ENCODE data around the gene MUC3A. TPM values are rescaled to one million over a fixed set of nuclear protein-coding genes. Genes with fewer than 3 reads are reported as not detected.
A peak's percentile ranks its signal among the peaks of the same experiment; 100 is the strongest.

Gene MUC3A
- total RNA-seq, 4 donors from 2014 or later, result under 0.01 to 0.23 TPM; not detected in 2

- no peaks in the 10 kb centered on the region for H3K4me1 ChIP-seq
- intact Hi-C loops (cut with DNase I), result no loop called here
- TF ChIP-seq EP300 (IDR thresholded peaks at IDR 0.05) (no peak), POLR2A (IDR thresholded peaks at IDR 0.05; ENCODE audit: low read depth) (no peak), CTCF (IDR thresholded peaks at IDR 0.05) (no peak), POLR2AphosphoS5 (IDR thresholded peaks at IDR 0.05) (no peak)
- H3K27ac ChIP-seq (replicated peaks in 1 of 4), result no peak overlapping the region
- peaks cover 0 to 4% (median 0%) of the 10 kb centered on the region in 4 donors for H3K9me3 ChIP-seq
- H3K36me3 ChIP-seq, result no peaks in the 10 kb centered on the region
- H3K27me3 ChIP-seq, result peaks cover 0 to 71% (median 8%) of the 10 kb centered on the region in 4 donors
- no peak for DNase-seq (ENCODE audit: extremely low spot score)
- 68% methylated on average over 15 of the region's 15 CpGs for WGBS
- H3K4me3 ChIP-seq, result no peak overlapping the region
Observed at GRCh38 chr7:100951888-100952560, 2.7 kb downstream of the MUC3A start.

- DNase-seq (ENCODE audit: extremely low spot score), result no peak
- Histone ChIP-seq H3K4me1 (no peaks in the 10 kb centered on the region), H3K36me3 (no peaks in the 10 kb centered on the region), H3K9me3 (peaks cover 0 to 10% (median 0%) of the 10 kb centered on the region in 4 donors), H3K27me3 (peaks cover 0 to 74% (median 8%) of the 10 kb centered on the region in 4 donors), H3K27ac (replicated peaks in 1 of 4) (no peak overlapping the region), H3K4me3 (no peak overlapping the region)
- intact Hi-C loops (cut with DNase I), result no loop called here
- TF ChIP-seq POLR2AphosphoS5 (IDR thresholded peaks at IDR 0.05), result no peak
- no peak for TF ChIP-seq POLR2A (IDR thresholded peaks at IDR 0.05; ENCODE audit: low read depth)
- TF ChIP-seq CTCF (IDR thresholded peaks at IDR 0.05), result no peak
- TF ChIP-seq EP300 (IDR thresholded peaks at IDR 0.05), result no peak
- 46% methylated on average over 2 of the region's 2 CpGs for WGBS
Observed at GRCh38 chr7:100952641-100953040, 3.3 kb downstream of the MUC3A start.

GRCh38 chr7:100957832-100958421, 8.6 kb downstream of the MUC3A start:
- peaks cover 0 to 59% (median 0%) of the 10 kb centered on the region in 4 donors for H3K27me3 ChIP-seq
- peak; percentile 97 for DNase-seq (ENCODE audit: extremely low spot score)
- 57% methylated on average over 12 of the region's 12 CpGs for WGBS
- H3K9me3 ChIP-seq, result peaks cover 0 to 14% (median 0%) of the 10 kb centered on the region in 4 donors
- H3K4me1 ChIP-seq, result no peaks in the 10 kb centered on the region
- H3K36me3 ChIP-seq, result no peaks in the 10 kb centered on the region
- no peak overlapping the region for H3K4me3 ChIP-seq
- intact Hi-C loops (cut with DNase I), result no loop called here
- TF ChIP-seq CTCF (IDR thresholded peaks at IDR 0.05) (no peak), POLR2AphosphoS5 (IDR thresholded peaks at IDR 0.05) (no peak), EP300 (IDR thresholded peaks at IDR 0.05) (no peak), POLR2A (IDR thresholded peaks at IDR 0.05; ENCODE audit: low read depth) (no peak)
- H3K27ac ChIP-seq (replicated peaks in 1 of 4), result no peak overlapping the region

DNA sequence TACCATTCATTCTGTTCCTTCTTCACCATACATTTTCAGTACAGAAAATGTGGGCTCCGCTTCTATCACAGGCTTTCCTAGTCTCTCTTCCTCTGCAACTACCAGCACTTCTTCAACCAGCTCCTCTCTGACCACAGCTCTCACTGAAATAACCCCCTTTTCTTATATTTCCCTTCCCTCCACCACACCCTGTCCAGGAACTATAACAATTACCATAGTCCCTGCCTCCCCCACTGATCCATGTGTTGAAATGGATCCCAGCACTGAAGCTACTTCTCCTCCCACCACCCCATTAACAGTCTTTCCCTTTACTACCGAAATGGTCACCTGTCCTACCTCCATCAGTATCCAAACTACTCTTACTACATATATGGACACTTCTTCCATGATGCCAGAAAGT, 10.6 kb downstream of the MUC3A start:
- peaks cover 0 to 14% (median 0%) of the 10 kb centered on the region in 4 donors for H3K9me3 ChIP-seq
- intact Hi-C loops (cut with DNase I), result no loop called here
- WGBS, result 68% methylated on average over 2 of the region's 2 CpGs
- DNase-seq (ENCODE audit: extremely low spot score), result no peak
- H3K4me1 ChIP-seq, result no peaks in the 10 kb centered on the region
- TF ChIP-seq POLR2A (IDR thresholded peaks at IDR 0.05; ENCODE audit: low read depth) (no peak), EP300 (IDR thresholded peaks at IDR 0.05) (no peak), POLR2AphosphoS5 (IDR thresholded peaks at IDR 0.05) (no peak), CTCF (IDR thresholded peaks at IDR 0.05) (no peak)
- no peaks in the 10 kb centered on the region for H3K36me3 ChIP-seq
- H3K4me3 ChIP-seq, result no peak overlapping the region
- H3K27ac ChIP-seq (replicated peaks in 1 of 4), result no peak overlapping the region
- H3K27me3 ChIP-seq, result peaks cover 0 to 65% (median 13%) of the 10 kb centered on the region in 4 donors

Data from esophagus muscularis mucosa (tissue), 4 donors.